Urinary bladder (tissue), 4 donors: ENCODE data around the gene KLHL35. TPM values are rescaled to one million over a fixed set of nuclear protein-coding genes. Genes with fewer than 3 reads are reported as not detected.
"Not testable (repeated sequence)": the region's sequence is repeated elsewhere in the genome, so short reads cannot be mapped to it uniquely, and the experiment has no call there.

ENCODE experiments used
- DNase-seq: peaks from one replicate; pipeline ENCODE4 v3.0.0-alpha.2; 2015; ENCODE audit errors: extremely low spot score
- H3K27ac ChIP-seq: one replicate; pipeline ENCODE4 v1.5.1; 2013; ENCODE audit warnings: low read depth, mild to moderate bottlenecking, moderate library complexity
- H3K36me3 ChIP-seq: one replicate; pipeline ENCODE4 v1.6.1; 2013; ENCODE audit warnings: mild to moderate bottlenecking, moderate library complexity; ENCODE audit not compliant: insufficient read depth
- H3K4me1 ChIP-seq: one replicate; pipeline ENCODE4 v1.6.1; 2013; ENCODE audit warnings: mild to moderate bottlenecking, moderate library complexity; ENCODE audit not compliant: insufficient read depth
- H3K4me3 ChIP-seq: one replicate; pipeline ENCODE4 v1.5.1; 2013; ENCODE audit warnings: low read depth, low read length
- WGBS: extraction: QIAGEN DNeasy Blood & Tissue Kit; methylation state at CpG from one replicate; pipeline ENCODE4 v1.1.7; 2013; 5-methylcytosine and 5-hydroxymethylcytosine counted together
- polyA plus RNA-seq: library from polyadenylated mRNA; stranded (reverse); fragments of 200-250 nt; gene quantifications from one replicate; pipeline ENCODE4 v1.2.3, GENCODE V29; 2013
- total RNA-seq: library from RNA; depleted of rRNA; stranded (reverse); fragments of >200 nt; gene quantifications from one replicate; pipeline ENCODE4 v1.2.3, GENCODE V29; 2014
- donor health status: healthy with polysubstance abuse.
- donor health status: healthy.

The KLHL35 gene
- total and polyA plus RNA-seq, 2 donors, result 0.39 to 1.7 TPM

DNA sequence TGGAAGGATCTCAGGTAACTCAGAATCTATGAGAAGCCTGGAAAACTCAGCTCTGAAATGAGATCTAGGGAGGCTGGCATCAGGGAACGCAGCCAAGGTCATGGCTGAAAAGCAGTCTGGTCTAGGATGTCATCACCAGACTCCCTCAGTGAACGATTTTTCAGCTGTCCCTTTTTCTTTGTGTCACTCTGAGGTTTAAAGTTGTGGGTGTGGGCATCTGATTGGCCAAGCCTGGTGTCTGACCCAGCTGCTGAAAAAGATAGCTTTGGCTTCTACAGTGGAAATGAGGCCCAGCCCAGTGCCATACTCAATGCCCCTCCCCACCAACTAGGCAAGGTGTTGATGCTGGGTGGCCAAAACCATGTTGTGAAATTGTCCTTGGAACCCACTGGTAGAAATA, 19.1 kb downstream of the KLHL35 start:
- 87% methylated on average over 2 of the region's 2 CpGs for WGBS
- Histone ChIP-seq H3K4me1 (no peaks in the 10 kb centered on the region), H3K27ac (no peak overlapping the region), H3K4me3 (no peak overlapping the region), H3K36me3 (no peaks in the 10 kb centered on the region)
- no peak for DNase-seq

DNA sequence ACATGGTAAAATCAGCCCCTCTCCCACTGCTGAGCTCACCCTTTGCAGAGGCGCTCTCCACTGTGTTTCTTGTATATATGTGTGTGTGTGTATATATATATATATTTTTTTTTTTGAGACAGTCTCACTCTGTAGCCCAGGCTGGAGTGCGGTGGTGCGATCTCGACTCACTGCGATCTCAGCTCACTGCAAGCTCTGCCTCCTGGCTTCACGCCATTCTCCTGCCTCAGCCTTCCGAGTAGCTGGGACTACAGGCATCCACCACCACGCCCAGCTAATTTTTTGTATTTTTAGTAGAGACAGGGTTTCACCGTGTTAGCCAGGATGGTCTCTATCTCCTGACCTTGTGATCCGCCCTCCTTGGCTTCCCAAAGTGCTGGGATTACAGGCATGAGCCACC, 19.9 kb downstream of the KLHL35 start:
- H3K4me3 ChIP-seq, DNase-seq, H3K36me3 ChIP-seq, H3K4me1 ChIP-seq, H3K27ac ChIP-seq: not testable (repeated sequence)
- 73% methylated on average over 10 of the region's 10 CpGs for WGBS

DNA sequence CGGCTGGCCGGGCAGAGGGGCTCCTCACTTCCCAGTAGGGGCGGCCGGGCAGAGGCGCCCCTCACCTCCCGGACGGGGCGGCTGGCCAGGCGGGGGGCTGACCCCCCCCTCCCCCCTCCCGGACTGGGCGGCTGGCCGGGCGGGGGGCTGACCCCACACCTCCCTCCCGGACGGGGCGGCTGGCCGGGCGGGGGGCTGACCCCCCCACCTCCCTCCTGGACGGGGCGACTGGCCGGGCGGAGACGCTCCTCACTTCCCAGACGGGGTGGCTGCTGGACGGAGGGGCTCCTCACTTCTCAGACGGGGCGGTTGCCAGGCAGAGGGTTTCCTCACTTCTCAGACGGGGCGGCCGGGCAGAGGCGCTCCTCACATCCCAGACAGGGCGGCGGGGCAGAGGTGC, 23.0 kb downstream of the KLHL35 start:
- not testable (repeated sequence) for H3K4me3 ChIP-seq, H3K27ac ChIP-seq, DNase-seq, H3K4me1 ChIP-seq, H3K36me3 ChIP-seq
- WGBS, result 92% methylated on average over 27 of the region's 33 CpGs

DNA sequence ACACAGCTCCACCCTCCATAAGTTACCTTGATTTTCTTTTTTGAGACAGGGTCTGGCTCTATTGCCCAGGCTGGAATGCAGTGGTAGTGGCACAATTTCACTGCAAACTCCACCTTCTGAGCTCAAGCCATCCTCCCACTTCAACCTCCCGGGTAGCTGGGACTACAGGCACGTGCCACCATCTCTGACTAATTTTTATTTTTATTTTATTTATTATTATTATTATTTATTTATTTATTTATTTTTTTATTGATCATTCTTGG, 24.1 kb downstream of the KLHL35 start:
- WGBS, result 87% methylated on average over 2 of the region's 2 CpGs
- Histone ChIP-seq H3K36me3 (no peaks in the 10 kb centered on the region), H3K4me1 (no peaks in the 10 kb centered on the region), H3K4me3 (no peak overlapping the region), H3K27ac (no peak overlapping the region)
- DNase-seq, result no peak

DNA sequence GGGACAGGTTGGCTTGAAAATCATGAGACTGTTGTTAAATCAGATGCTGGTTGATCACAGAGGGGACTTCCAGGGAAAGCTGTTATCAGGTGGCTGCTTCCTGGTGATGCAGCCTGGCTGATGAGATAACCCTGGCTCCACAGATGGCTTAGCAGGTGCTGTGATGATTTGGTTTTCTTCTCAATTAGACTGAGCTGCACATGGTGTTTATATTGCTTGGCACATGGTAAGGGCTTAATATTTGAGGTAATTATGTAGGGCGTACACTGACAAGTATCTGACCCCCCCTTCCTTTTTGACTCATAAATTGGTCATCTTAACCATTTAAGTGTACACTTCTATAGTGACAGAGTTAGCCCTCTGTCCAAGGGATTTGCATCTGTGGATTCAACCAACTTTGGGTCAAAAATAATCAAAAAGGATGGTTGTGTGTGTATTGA, 26.6 kb downstream of the KLHL35 start:
- Histone ChIP-seq H3K27ac (no peak overlapping the region), H3K4me1 (no peaks in the 10 kb centered on the region), H3K4me3 (no peak overlapping the region), H3K36me3 (peaks cover 2% of the 10 kb centered on the region)
- no peak for DNase-seq
- 12% methylated on average over 1 of the region's 1 CpG for WGBS

DNA sequence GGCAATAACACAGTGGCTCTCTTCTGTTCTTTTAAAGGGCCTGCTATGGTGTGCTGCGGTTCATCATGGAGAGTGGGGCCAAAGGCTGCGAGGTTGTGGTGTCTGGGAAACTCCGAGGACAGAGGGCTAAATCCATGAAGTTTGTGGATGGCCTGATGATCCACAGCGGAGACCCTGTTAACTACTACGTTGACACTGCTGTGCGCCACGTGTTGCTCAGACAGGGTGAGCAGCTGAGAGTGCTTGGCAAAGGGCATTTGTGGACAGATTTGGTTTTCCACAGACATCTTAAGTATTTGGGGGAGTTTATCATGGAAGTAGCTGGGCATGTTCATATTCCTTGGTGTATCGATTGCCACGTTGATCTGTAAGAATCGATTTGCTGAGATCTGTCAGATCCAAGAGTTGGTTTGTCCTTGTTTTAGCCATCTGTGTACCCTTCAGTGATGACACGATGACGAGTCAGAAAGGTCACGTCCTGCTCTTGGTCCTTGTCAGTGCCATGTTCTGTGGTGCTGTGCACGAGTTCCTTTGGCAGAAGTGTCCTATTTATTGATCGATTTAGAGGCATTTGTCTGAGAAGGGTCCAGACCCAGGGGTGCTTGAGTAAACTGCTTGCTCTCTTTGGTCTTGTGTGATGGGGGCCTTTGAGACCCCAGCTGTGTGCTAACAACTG, 28.9 kb downstream of the KLHL35 start:
- DNase-seq, result no peak
- H3K36me3 ChIP-seq, result peaks cover 2% of the 10 kb centered on the region
- H3K4me3 ChIP-seq, result no peak overlapping the region
- H3K27ac ChIP-seq, result no peak overlapping the region
- 86% methylated on average over 15 of the region's 15 CpGs for WGBS
- H3K4me1 ChIP-seq, result peaks cover 1% of the 10 kb centered on the region

DNA sequence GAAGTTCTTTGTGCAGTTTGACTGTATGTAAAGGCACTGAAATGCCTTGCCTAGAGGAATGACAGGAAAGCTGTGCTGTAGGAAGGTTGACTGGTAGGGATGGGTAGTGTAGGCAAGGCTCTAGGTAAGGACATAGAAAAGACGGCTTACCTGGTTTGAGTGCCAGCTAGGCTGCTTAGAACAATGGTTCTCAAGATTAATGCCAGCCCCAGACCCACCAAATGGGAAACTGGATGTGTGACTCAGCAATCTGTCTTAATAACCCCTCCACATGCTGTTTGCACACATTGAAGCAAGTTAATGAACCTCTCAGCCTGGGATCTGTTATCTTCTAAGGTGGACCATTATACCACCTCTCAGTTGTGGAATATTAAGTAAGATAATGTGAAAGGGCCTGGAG, 30.0 kb downstream of the KLHL35 start:
- Histone ChIP-seq H3K36me3 (peaks cover 2% of the 10 kb centered on the region), H3K27ac (no peak overlapping the region), H3K4me1 (peaks cover 1% of the 10 kb centered on the region), H3K4me3 (no peak overlapping the region)
- 79% methylated on average over 1 of the region's 1 CpG for WGBS
- no peak for DNase-seq

DNA sequence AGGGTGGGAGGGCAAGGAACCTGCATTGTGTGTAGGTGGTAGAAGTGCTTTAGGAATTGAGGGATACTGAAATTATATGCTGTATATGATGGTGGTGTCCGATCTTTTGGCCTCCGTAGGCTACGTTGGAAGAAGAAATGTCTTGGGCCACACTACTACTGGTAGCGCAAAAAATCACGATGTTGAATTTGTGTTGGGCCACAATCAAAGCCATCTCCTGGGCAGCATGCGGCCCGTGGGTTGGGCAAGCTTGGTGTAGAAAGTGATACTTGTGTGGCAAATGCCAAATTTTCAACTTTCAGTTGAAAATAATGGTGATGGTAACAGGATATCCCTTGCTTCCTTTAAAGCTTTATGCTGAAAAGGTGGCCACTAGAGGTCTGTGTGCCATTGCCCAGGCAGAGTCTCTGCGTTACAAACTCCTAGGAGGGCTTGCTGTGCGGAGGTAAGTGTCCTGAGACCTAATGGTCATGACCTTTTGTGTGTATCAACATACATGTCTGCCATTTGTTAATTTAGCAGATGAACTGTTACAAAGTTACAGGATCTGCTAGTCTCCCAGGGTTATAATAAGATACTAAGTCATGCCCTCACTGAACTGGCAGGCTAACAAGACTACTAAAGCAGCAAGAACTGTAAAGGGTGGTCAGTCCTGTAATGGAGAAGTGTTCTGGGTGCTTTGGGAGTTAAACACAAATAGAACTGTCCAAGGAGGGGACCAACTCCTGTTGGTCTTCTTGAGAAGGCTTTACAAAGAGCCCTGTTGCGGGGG, 30.8 kb downstream of the KLHL35 start:
- H3K4me1 ChIP-seq, result peaks cover 1% of the 10 kb centered on the region
- no peak overlapping the region for H3K27ac ChIP-seq
- no peak overlapping the region for H3K4me3 ChIP-seq
- peaks cover 2% of the 10 kb centered on the region for H3K36me3 ChIP-seq
- WGBS, result 86% methylated on average over 10 of the region's 10 CpGs
- no peak for DNase-seq

DNA sequence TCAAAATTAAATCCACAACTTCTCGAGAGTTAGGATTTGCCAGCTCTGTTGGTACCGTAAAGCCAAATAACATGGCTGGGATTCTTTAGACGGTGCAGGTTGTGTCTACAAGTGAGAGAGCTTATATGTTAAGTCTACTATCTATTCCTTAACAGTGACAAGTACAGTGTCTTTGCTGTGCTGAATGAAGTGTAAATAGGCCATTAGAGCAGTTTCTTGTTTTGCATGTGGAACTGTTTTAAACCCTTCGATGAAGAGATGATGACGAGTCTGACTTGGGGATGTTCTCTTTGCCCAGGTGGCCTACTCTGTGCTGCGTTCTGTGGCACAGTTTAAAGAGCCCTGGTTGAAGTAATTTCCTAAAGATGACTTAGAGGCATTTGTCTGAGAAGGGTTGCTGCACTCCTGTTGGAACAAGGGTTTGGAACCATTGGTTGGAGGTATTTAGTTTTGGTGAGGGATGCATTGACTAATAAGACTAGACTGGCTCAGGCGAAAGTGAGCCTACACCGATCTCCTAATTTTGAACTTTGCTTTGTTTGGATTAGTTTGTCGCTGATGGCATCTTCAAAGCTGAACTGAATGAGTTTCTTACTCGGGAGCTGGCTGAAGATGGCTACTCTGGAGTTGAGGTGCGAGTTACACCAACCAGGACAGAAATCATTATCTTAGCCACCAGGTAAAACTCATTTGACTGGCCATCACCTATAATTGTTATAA, 32.7 kb downstream of the KLHL35 start:
- no peak for DNase-seq
- 9% methylated on average over 11 of the region's 11 CpGs for WGBS
- H3K4me1 ChIP-seq, result peaks cover 1% of the 10 kb centered on the region

DNA sequence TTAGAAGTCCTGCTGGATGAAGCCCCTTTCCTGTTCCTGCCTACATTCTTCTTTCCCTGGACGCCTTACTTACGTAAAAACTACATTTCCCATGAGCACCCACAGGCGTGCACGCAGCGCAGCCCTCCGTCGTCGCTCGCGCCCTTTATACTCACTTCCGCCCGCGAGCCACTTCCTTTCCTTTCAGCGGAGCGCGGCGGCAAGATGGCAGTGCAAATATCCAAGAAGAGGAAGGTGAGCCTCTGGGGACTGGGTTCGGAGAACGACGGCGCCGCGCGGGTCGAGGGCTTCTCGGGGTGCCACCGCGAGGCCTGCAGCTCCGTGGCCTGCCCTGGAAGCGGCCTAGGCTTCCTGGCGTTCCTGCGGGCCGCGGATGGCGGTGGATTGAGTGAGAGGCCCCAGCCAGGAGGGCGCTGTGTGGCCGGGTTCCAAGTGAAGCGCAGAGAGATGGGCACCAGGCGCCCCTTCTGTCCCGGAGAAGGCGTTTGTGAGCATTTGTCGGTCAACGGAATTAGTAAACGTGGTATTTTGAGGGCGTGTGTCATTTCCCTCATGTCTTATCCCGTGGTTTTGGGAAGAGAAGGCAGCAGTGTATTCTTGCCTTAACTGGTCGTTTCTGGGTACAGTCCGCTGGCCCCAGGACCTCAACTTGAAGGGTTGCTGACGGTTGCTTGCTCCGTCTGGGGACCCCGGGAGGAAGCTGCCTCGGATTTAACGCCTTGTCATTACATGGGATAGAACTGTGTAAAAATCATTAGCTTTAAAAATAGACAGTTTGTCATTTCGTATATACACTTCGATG, 33.5 kb downstream of the KLHL35 start, which contains the start of gene RPS3:
Gene RPS3, plus strand, starts transcription at position 175 of the 802 bp plus-strand sequence. Its CDS starts 30 bp downstream, at position 205.
- WGBS, result under 1% methylated on average over 55 of the region's 55 CpGs
- Histone ChIP-seq H3K36me3 (peaks cover 2% of the 10 kb centered on the region), H3K4me3 (peak within 1 kb of the TSS; percentile 61), H3K27ac (peak within 1 kb of the TSS; percentile 92), H3K4me1 (peaks cover 1% of the 10 kb centered on the region)
- DNase-seq, result peak; percentile 90

More for the DNA sequence above, 32.7 kb downstream of the KLHL35 start:
- Histone ChIP-seq H3K27ac (peak overlapping the region; percentile 92), H3K4me3 (peak overlapping the region; percentile 61), H3K36me3 (peaks cover 2% of the 10 kb centered on the region)

DNA sequence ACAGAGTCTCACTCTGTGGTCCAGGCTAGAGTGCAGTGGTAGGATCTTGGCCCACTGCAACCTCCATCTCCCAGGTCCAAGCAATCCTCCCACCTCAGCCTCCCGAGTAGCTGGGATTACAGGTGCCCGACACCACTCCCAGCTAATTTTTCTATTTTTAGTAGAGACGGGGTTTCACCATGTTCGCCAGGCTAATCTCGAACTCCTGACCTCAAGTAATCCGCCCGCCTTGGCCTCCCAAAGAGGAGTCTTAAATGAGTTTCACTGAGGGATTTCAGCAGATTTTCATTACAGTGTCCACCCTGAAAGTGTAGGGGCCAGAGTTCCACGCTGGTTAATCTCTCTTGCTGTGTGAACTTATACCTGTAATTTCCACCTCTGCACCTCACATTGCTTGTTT, 34.1 kb downstream of the KLHL35 start:
- Histone ChIP-seq H3K4me1 (peaks cover 1% of the 10 kb centered on the region), H3K36me3 (peaks cover 2% of the 10 kb centered on the region), H3K27ac (no peak overlapping the region), H3K4me3 (no peak overlapping the region)
- 75% methylated on average over 8 of the region's 8 CpGs for WGBS
- DNase-seq, result no peak

DNA sequence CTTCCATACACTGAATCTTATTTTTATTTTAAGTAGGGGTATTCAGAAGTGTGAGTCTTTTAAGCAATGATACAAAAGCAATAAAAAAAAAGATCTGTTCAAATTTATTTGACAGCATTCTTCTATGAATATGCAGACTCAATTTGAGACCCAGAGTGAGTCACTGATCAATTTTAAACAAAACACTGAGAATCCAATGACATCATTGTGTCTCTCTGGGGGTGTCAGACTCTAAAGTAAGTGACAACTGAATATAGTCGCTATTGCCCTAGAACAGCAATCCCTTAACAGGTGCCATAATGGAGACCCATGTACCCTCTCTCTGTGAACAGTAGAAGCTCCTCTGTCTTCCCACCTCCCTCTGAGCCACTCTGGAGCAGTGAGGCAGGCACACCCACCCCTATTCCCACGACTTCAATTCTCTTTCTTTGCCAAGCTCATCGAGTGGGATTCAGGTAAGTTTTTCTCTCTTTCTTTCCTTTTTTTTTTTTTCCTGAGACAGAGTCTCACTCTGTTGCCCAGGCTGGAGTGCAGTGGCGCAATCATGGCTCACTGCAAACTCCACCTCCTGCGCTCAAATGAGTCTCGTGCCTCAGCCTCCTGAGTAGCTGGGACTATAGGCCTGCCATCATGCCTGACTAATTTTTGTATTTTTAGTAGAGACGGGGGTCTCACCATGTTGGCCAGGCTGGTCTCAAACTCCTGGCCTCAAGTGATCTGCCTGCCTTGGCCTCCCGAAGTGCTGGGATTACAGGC, 38.7 kb downstream of the KLHL35 start:
- WGBS, result 81% methylated on average over 8 of the region's 8 CpGs
- no peak overlapping the region for H3K4me3 ChIP-seq
- H3K36me3 ChIP-seq, result no peaks in the 10 kb centered on the region
- no peak overlapping the region for H3K27ac ChIP-seq
- no peaks in the 10 kb centered on the region for H3K4me1 ChIP-seq
- no peak for DNase-seq

DNA sequence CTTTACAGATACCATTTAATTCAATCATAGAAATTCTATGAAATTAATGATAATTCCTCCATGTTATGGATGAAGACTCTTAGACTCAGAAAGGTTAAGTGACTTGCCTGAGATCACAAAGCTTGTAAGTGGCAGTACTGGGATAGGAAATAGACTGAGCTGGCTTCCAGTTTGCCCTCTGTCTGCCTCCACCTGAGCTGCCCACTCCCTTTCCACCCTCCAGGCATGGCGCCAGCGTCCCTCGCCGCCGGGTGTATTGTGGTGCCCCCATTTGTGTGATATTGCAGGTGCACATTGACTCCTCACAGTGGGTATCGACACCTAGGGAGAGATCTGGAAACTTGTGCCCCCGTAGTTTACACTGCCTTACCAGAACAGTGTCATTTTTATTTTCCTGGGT, 43.1 kb downstream of the KLHL35 start:
- Histone ChIP-seq H3K27ac (no peak overlapping the region), H3K4me1 (no peaks in the 10 kb centered on the region)
- 94% methylated on average over 7 of the region's 7 CpGs for WGBS

More for the DNA sequence above, 43.1 kb downstream of the KLHL35 start:
- DNase-seq, result no peak
- no peak overlapping the region for H3K4me3 ChIP-seq
- no peaks in the 10 kb centered on the region for H3K36me3 ChIP-seq
